Stimulated activated naive B cell treated with anti-CD40 and anti-IgM and Interleukin-4, amounts not matched to agents 10 μg/mL and 1 μg/mL and 100 μg/mL, for 72 hours (primary cell): ENCODE results near the gene FBXL12.
"Not testable (repeated sequence)": the region's sequence is repeated elsewhere in the genome, so short reads cannot be mapped to it uniquely, and the experiment has no call there.

Source experiments
- ATAC-seq, 2 donors: fragments of 150-1000 bp; cut with Tn5 transposase; replicated peaks; 2 replicates each; pipeline ENCODE4 v1.10.0; 2021; ENCODE audit warnings: moderate library complexity in 1 of 2
- DNase-seq: peaks from one replicate; pipeline ENCODE4 v3.0.0; 2021
- H3K27ac Mint-ChIP-seq: one replicate; pipeline ENCODE4 v1.8.0; 2022; ENCODE audit warnings: mild to moderate bottlenecking, mixed read lengths
- H3K27me3 Mint-ChIP-seq, 2 donors: one replicate each; pipeline ENCODE4 v1.8.0; 2022; ENCODE audit warnings: mixed read lengths in 2 of 2
- H3K36me3 Mint-ChIP-seq, 2 donors: one replicate each; pipeline ENCODE4 v1.8.0; 2022; ENCODE audit warnings: mixed read lengths in 2 of 2, mild to moderate bottlenecking in 1 of 2
- H3K4me1 Mint-ChIP-seq, 2 donors: one replicate each; pipeline ENCODE4 v1.8.0; 2022; ENCODE audit warnings: mixed read lengths in 2 of 2, mild to moderate bottlenecking in 1 of 2
- H3K4me3 Mint-ChIP-seq, 2 donors: one replicate each; pipeline ENCODE4 v1.8.0; 2022; ENCODE audit warnings: mild to moderate bottlenecking in 2 of 2, mixed read lengths in 2 of 2, moderate library complexity in 1 of 2
- H3K9me3 Mint-ChIP-seq, 2 donors: one replicate each; pipeline ENCODE4 v1.8.0; 2022; ENCODE audit warnings: mixed read lengths in 2 of 2, mild to moderate bottlenecking in 1 of 2

Gene FBXL12

GRCh38 chr19:9792206-9793070 is 26.4 kb downstream of the FBXL12 start:
- H3K27ac Mint-ChIP-seq, result peak overlapping the region; percentile 97
- H3K27me3 Mint-ChIP-seq, result no peaks in the 10 kb centered on the region
- H3K4me3 Mint-ChIP-seq, result peak overlapping the region; percentile 98 to 99
- DNase-seq (peak; percentile 82), ATAC-seq (peak; percentile 67 to 68)
- no peaks in the 10 kb centered on the region for H3K9me3 Mint-ChIP-seq
- H3K4me1 Mint-ChIP-seq, result peaks cover 12 to 22% of the 10 kb centered on the region in 2 donors
- peaks cover 0 to 2% of the 10 kb centered on the region in 2 donors for H3K36me3 Mint-ChIP-seq

GRCh38 chr19:9791552-9792205 is 27.2 kb downstream of the FBXL12 start:
- H3K27me3 Mint-ChIP-seq, result no peaks in the 10 kb centered on the region
- DNase-seq (peak; percentile 85), ATAC-seq (peak; percentile 71 to 74)
- peak overlapping the region; percentile 97 for H3K27ac Mint-ChIP-seq
- H3K4me1 Mint-ChIP-seq, result peaks cover 12 to 22% of the 10 kb centered on the region in 2 donors
- peak overlapping the region; percentile 98 to 99 for H3K4me3 Mint-ChIP-seq
- no peaks in the 10 kb centered on the region for H3K9me3 Mint-ChIP-seq
- no peaks in the 10 kb centered on the region for H3K36me3 Mint-ChIP-seq

GRCh38 chr19:9791073-9791367 is 27.9 kb downstream of the FBXL12 start:
- not testable (repeated sequence) for H3K27me3 Mint-ChIP-seq, H3K36me3 Mint-ChIP-seq, H3K9me3 Mint-ChIP-seq, H3K27ac Mint-ChIP-seq, DNase-seq, ATAC-seq
- peak overlapping the region in 1 of 2 donors; percentile 6 for H3K4me3 Mint-ChIP-seq
- H3K4me1 Mint-ChIP-seq, result peaks cover 14 to 29% of the 10 kb centered on the region in 2 donors

GRCh38 chr19:9789579-9789978 is 29.3 kb downstream of the FBXL12 start:
- not testable (repeated sequence) for H3K27ac Mint-ChIP-seq, ATAC-seq, H3K9me3 Mint-ChIP-seq, DNase-seq, H3K36me3 Mint-ChIP-seq, H3K27me3 Mint-ChIP-seq, H3K4me3 Mint-ChIP-seq
- peaks cover 17 to 39% of the 10 kb centered on the region in 2 donors for H3K4me1 Mint-ChIP-seq

GRCh38 chr19:9789066-9789465 is 29.8 kb downstream of the FBXL12 start:
- no peaks in the 10 kb centered on the region for H3K27me3 Mint-ChIP-seq
- ATAC-seq, result no peak
- H3K9me3 Mint-ChIP-seq, result no peaks in the 10 kb centered on the region
- H3K36me3 Mint-ChIP-seq, result no peaks in the 10 kb centered on the region
- DNase-seq, result no peak
- no peak overlapping the region for H3K4me3 Mint-ChIP-seq
- peaks cover 18 to 44% of the 10 kb centered on the region in 2 donors for H3K4me1 Mint-ChIP-seq
- H3K27ac Mint-ChIP-seq, result no peak overlapping the region

- not testable (repeated sequence) for H3K27me3 Mint-ChIP-seq, ATAC-seq, H3K9me3 Mint-ChIP-seq, H3K4me3 Mint-ChIP-seq, DNase-seq, H3K36me3 Mint-ChIP-seq, H3K27ac Mint-ChIP-seq
- peaks cover 19 to 47% of the 10 kb centered on the region in 2 donors for H3K4me1 Mint-ChIP-seq
Measured at GRCh38 chr19:9788604-9789003, 30.3 kb downstream of the FBXL12 start.

GRCh38 chr19:9786819-9787218 is 32.1 kb downstream of the FBXL12 start:
- DNase-seq (no peak), ATAC-seq (no peak)
- Mint-ChIP-seq H3K27me3 (no peaks in the 10 kb centered on the region), H3K9me3 (no peaks in the 10 kb centered on the region), H3K4me3 (peak overlapping the region; percentile 79 to 92), H3K4me1 (peaks cover 17 to 40% of the 10 kb centered on the region in 2 donors), H3K27ac (peak overlapping the region; percentile 86), H3K36me3 (peaks cover 0 to 2% of the 10 kb centered on the region in 2 donors)

GRCh38 chr19:9786342-9786741 is 32.5 kb downstream of the FBXL12 start:
- Mint-ChIP-seq H3K4me1 (peaks cover 14 to 36% of the 10 kb centered on the region in 2 donors), H3K27me3 (no peaks in the 10 kb centered on the region), H3K4me3 (peak overlapping the region; percentile 90 to 92), H3K27ac (peak overlapping the region; percentile 97), H3K9me3 (no peaks in the 10 kb centered on the region), H3K36me3 (peaks cover 0 to 2% of the 10 kb centered on the region in 2 donors)
- ATAC-seq (no peak), DNase-seq (no peak)

GRCh38 chr19:9785367-9786331 is 33.2 kb downstream of the FBXL12 start:
- peaks cover 14 to 31% of the 10 kb centered on the region in 2 donors for H3K4me1 Mint-ChIP-seq
- H3K27ac Mint-ChIP-seq, result peak overlapping the region; percentile 97
- peak overlapping the region; percentile 90 to 92 for H3K4me3 Mint-ChIP-seq
- H3K36me3 Mint-ChIP-seq, result peaks cover 0 to 2% of the 10 kb centered on the region in 2 donors
- peak; percentile 88 for ATAC-seq
- no peaks in the 10 kb centered on the region for H3K27me3 Mint-ChIP-seq
- peak; percentile 93 for DNase-seq
- H3K9me3 Mint-ChIP-seq, result no peaks in the 10 kb centered on the region

GRCh38 chr19:9784163-9784496 is 34.7 kb downstream of the FBXL12 start:
- not testable (repeated sequence) for ATAC-seq, H3K9me3 Mint-ChIP-seq, H3K27me3 Mint-ChIP-seq, H3K27ac Mint-ChIP-seq, DNase-seq, H3K36me3 Mint-ChIP-seq
- peak overlapping the region in 1 of 2 donors; percentile 7 for H3K4me3 Mint-ChIP-seq
- peaks cover 10 to 25% of the 10 kb centered on the region in 2 donors for H3K4me1 Mint-ChIP-seq

GRCh38 chr19:9782338-9782737 is 36.5 kb downstream of the FBXL12 start:
- H3K36me3 Mint-ChIP-seq, result peaks cover 5 to 8% of the 10 kb centered on the region in 2 donors
- H3K4me3 Mint-ChIP-seq, result no peak overlapping the region
- H3K4me1 Mint-ChIP-seq, result peaks cover 9 to 25% of the 10 kb centered on the region in 2 donors
- no peaks in the 10 kb centered on the region for H3K27me3 Mint-ChIP-seq
- ATAC-seq, result no peak
- H3K9me3 Mint-ChIP-seq, result no peaks in the 10 kb centered on the region
- no peak overlapping the region for H3K27ac Mint-ChIP-seq
- DNase-seq, result no peak

GRCh38 chr19:9768175-9769112 is 50.4 kb downstream of the FBXL12 start, which contains the start of gene ZNF846:
Gene ZNF846, minus strand, starts transcription at chr19:9768738. Its CDS starts 3,788 bp downstream, at chr19:9764950.
- peaks cover 23 to 28% of the 10 kb centered on the region in 2 donors for H3K36me3 Mint-ChIP-seq
- peaks cover 5 to 6% of the 10 kb centered on the region in 2 donors for H3K4me1 Mint-ChIP-seq
- no peaks in the 10 kb centered on the region for H3K27me3 Mint-ChIP-seq
- H3K4me3 Mint-ChIP-seq, result peak within 1 kb of the TSS; percentile 94 to 96
- peak; percentile 96 for DNase-seq
- ATAC-seq, result peak; percentile 98 to 99
- H3K27ac Mint-ChIP-seq, result peak within 1 kb of the TSS; percentile 99
- H3K9me3 Mint-ChIP-seq, result peaks cover 4 to 6% of the 10 kb centered on the region in 2 donors
